ENCODE measurements around the gene TRMT1L.

Gene TRMT1L

GRCh38 chr1:185112356-185112755 is 44.4 kb downstream of the TRMT1L start:
- DNase-seq, result no peak

- no peak for DNase-seq
Measured at GRCh38 chr1:185111873-185112272, 44.9 kb downstream of the TRMT1L start.

DNA sequence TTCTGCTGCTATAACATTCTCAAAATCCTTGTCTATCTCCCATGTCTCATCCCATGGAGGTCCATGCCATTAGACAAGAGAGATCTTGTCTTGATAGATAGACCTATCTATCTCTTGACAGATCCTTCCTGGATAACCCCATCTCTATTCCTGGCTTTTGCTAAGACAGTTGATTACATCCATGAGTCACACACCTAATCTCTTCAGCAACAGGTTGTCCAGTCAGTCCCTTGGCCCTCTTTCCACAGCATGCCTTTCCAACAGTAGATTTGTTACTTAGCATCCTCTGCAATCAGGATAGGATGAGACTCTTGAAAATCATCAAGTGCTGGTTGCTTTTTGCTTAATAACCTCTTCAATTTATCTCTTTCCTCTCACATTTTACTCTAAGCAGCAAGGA is 46.6 kb downstream of the TRMT1L start:
- DNase-seq, result no peak

DNA sequence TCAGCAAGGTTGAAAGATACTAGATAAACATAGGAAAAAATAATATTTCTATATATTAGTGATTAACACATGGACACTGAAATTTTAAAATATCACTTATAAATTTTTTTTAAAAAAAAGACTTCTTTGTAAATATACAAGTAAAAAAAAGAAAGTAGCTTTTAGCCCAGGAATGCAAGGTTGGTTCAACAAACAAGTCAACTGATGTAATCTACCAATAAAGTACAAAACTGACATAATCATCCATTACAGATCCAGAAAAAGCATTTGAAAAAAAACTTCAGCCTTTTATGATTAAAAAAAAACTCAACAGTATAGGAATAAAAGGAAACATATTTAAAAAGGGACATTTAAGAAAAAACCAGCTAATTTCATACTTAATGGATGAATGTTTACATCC is 48.4 kb downstream of the TRMT1L start:
- DNase-seq, result no peak

DNA sequence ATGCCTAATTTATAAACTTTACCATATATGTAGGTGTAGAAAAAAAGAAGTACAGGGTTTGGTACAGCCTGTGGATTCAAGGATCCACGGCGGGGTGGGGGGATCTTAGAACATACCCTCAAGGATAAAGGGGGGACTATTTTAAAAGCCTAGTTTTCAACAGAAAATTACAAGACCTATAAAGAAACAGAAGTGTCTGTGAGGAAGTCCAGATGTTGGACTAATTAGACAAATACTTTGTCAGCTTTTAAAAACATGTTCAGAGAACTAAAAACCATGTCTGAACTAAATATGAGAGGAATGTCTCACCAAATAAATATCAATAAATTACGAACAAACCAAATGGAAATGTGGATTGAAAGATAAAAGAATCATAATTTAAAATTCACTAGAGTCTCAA is 51.6 kb downstream of the TRMT1L start:
- no peak for DNase-seq

DNA sequence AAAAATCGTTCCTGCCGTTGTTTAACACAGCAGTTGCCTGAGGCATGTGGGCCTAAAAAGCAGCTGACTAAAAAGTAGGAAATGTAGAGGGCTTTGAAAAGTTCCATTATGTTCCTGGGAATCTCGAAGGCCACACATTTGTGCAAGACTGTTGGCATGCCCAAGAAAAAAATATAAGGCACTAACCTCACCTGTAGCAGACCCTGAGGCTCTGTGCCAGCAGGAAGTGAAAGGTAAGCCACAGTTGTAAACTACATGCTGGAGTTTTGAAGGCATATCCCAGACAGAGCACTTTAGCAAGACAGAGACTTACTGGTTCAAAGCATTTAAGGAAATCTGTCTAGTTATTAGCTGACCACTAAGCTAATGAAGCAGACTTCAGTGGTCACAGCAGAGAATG is 52.7 kb downstream of the TRMT1L start:
- DNase-seq, result no peak

DNA sequence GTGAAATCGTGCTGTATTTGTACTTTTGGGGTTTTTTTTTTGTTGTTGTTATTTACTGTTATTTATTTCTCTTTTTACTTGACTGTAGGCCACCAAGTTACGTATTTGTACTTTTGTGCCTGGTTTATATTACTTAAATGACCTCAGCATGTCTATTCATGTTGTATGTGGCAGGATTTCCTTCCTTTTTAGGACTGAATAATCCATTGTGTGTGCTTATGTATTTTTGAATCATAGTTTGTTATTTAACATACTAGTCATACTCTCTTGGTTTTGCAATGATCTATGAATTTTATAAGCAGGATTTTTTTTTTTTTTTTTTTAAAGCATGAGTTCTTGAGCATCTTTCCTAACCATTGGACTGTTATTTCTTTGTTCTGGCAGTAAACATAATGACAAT is 60.2 kb downstream of the TRMT1L start:
- no peak for DNase-seq

- no peak for DNase-seq
Measured at GRCh38 chr1:185094761-185095160, 62.0 kb downstream of the TRMT1L start.

- no peak for DNase-seq
Measured at GRCh38 chr1:185091480-185091879, 65.3 kb downstream of the TRMT1L start.

DNA sequence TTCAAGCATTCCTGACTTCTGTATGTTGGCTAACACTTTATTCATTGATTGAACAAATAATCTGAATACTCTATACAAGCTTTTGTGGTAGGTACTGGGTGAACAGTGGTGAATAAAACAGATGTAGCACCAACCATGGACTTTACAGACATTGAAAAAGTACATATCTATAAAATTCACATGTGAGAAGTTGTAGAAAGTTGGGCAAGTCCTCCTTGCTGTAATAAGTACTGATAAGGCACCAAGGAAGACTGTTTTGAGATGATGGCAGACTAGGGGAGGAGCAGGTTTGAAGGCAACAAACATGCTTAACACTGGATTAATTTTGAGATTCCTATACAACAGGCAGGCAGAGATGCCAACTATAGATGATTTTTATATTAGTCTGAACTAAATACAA is 69.0 kb downstream of the TRMT1L start:
- DNase-seq, result no peak

- DNase-seq, result no peak
Measured at GRCh38 chr1:185087101-185087500, 69.7 kb downstream of the TRMT1L start.

- DNase-seq, result no peak
Measured at GRCh38 chr1:185083818-185084217, 72.9 kb downstream of the TRMT1L start.

DNA sequence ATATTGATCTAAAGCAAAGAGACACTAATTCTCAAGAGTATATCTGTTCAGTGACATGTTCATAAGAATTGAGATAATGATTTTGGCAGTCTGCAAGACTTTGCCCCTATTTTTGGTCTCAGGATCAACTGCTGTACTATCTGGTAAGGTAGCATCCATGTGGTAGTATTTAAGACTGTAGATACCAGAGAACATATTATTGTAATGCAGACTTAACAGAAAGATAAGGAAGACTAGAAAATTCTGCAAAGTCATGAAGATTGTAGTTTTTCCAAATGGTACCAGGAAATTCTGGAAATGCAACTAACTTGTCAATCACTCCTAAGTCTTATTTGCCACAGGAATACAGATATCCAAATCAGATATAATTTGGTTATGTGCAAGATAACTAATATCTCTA is 76.3 kb downstream of the TRMT1L start:
- no peak for DNase-seq

- DNase-seq, result no peak
Measured at GRCh38 chr1:185077374-185077773, 79.4 kb downstream of the TRMT1L start.

GRCh38 chr1:185075476-185075875 is 81.3 kb downstream of the TRMT1L start:
- no peak for DNase-seq

GRCh38 chr1:185074307-185074706 is 82.4 kb downstream of the TRMT1L start:
- DNase-seq, result no peak

DNA sequence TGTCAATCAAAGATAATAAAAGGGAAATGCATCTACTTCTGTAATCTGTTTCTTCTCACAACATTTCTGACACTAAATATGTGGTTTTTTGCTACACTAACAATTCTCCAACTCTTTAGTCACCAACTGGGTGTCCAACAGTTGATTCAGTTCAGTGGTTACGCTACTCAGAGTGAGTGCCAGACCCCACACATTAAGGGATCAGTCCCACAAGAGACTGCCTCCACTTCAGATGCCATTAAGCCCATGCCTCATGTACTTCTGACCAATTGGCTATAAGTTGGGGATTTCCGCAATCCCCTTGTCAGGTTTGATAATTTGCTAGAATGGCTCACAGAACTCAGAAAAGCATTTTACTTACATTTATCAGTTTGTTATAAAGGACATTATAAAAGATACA is 83.0 kb downstream of the TRMT1L start:
- no peak for DNase-seq

DNA sequence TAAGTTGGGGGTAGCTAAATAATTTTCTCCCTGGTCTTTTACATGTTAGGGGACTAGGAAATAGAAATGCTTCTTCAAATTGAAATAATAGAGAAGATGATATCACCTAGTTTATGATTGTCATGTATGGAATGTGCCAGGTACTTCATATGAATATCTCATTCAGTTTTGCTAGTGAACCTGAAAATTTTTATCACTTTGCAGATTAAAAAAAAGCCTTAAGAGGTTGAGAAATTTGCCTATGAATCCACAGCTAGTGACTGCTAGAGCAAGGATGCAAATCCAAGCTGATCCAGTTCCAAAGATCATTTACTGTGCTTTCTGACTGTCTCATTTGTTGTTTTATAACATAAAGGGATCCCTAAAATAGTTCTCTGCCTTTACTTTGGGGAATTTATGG is 86.7 kb downstream of the TRMT1L start:
- DNase-seq, result no peak

GRCh38 chr1:185069202-185069772 is 87.5 kb downstream of the TRMT1L start:
- no peak for DNase-seq

GRCh38 chr1:185068341-185068740 is 88.4 kb downstream of the TRMT1L start:
- DNase-seq, result no peak

Data from NCI-H2171 (cell line).